Measurements from ENCODE around the gene PC. TPM values are rescaled to one million over a fixed set of nuclear protein-coding genes. Genes with fewer than 3 reads are reported as not detected.

The PC gene
- total RNA-seq, 1 experiment from 2014 or later: 24.5 TPM

- H3K9me3 ChIP-seq (ENCODE audit: low read length): no peaks in the 10 kb centered on the region
- intact Hi-C loops (cut with micrococcal nuclease): no loop called here
- H3K27me3 ChIP-seq (ENCODE audit: low read length): no peaks in the 10 kb centered on the region
- H2AFZ ChIP-seq (ENCODE audit: low read length): peak overlapping the region; percentile 33; the same call in 1 of the 2 replicates
- H3K9me2 ChIP-seq (replicated peaks; ENCODE audit: low read length): no peaks in the 10 kb centered on the region
- no peaks in the 10 kb centered on the region for H4K20me1 ChIP-seq (ENCODE audit: low read length)
- no peaks in the 10 kb centered on the region for H3K36me3 ChIP-seq (ENCODE audit: low read depth, low read length)
- H3K4me1 ChIP-seq (ENCODE audit: insufficient read depth, low read length): peaks cover 40% of the 10 kb centered on the region
- H3K79me2 ChIP-seq (ENCODE audit: low read length): peaks cover 11% of the 10 kb centered on the region
- H3K4me2 ChIP-seq (ENCODE audit: low read length): peak overlapping the region; percentile 72
- no peaks in the 10 kb centered on the region for H3F3A ChIP-seq (ENCODE audit: low read length, unreplicated experiment)
- ATAC-seq (peak; percentile 82), DNase-seq (peak; percentile 83)
- peak overlapping the region; percentile 67 for H3K9ac ChIP-seq (ENCODE audit: low read length)
- CTCF ChIA-PET: no interaction called here
- no peak for TF ChIP-seq EZH2phosphoT487 (IDR thresholded peaks at IDR 0.05; ENCODE audit: borderline replicate concordance, low read length)
- TF ChIP-seq EZH2 (IDR thresholded peaks at IDR 0.05; ENCODE audit: low read length, unreplicated experiment): no peak
- no peak for TF ChIP-seq CTCF (conservative IDR thresholded peaks at IDR 0.05; ENCODE audit: low read depth, low read length)
- BruUV-seq (replicated peaks): no TSS peak
- H3K4me3 ChIP-seq (ENCODE audit: low read length): peak overlapping the region; percentile 18; the same call in 1 of the 2 replicates
- POLR2A ChIA-PET (ENCODE audit: unreplicated experiment): no interaction called here
- H3K27ac ChIP-seq (ENCODE audit: low read length): peak overlapping the region; percentile 88
Measured at GRCh38 chr11:66904055-66904454, 54.1 kb downstream of the PC start.

DNA sequence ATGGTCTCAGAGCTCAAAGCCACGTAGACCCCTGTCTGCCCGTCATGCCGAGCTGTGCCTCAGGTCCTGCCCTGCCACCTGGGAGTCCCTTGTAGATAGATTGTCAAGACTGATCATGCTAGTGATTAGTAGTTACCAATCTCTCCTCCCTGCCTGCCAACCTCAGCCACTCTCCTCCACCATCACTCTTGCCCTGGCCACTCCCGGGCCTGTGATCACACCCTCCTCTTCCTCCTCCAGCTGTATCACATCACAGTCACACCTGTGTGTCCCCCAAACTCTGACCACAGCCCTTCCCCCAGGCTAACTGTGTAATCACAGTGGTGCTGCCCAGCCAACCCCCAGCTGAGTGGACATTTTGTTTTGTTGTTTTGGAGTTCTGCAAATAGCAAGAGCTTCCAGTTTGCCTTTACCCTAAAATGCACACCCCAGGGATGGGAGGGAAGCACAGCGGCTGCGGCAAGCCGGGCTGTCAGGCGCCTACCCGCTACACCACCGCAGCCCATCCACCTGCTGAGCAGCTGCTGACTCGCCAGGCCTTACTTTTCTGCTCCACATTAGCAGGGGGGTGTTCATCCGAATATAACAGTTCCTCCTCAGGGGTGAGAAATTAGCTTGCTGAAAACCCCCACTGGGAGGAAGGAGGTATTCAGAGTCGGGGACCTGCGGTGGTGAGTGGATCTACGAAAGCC, 55.6 kb downstream of the PC start:
- H3K4me2 ChIP-seq (ENCODE audit: low read length): no peak overlapping the region
- no peak for ATAC-seq
- TF ChIP-seq EZH2phosphoT487 (IDR thresholded peaks at IDR 0.05; ENCODE audit: borderline replicate concordance, low read length) (no peak), EZH2 (IDR thresholded peaks at IDR 0.05; ENCODE audit: low read length, unreplicated experiment) (no peak), CTCF (conservative IDR thresholded peaks at IDR 0.05; ENCODE audit: low read depth, low read length) (no peak)
- H3K36me3 ChIP-seq (ENCODE audit: low read depth, low read length): no peaks in the 10 kb centered on the region
- DNase-seq: no peak
- no peak overlapping the region for H3K4me3 ChIP-seq (ENCODE audit: low read length)
- no peaks in the 10 kb centered on the region for H3K27me3 ChIP-seq (ENCODE audit: low read length)
- H3K79me2 ChIP-seq (ENCODE audit: low read length): peaks cover 11% of the 10 kb centered on the region
- ChIA-PET CTCF (no interaction called here), POLR2A (ENCODE audit: unreplicated experiment) (no interaction called here)
- H2AFZ ChIP-seq (ENCODE audit: low read length): no peak overlapping the region
- no peak overlapping the region for H3K9ac ChIP-seq (ENCODE audit: low read length)
- H3K9me3 ChIP-seq (ENCODE audit: low read length): no peaks in the 10 kb centered on the region
- peaks cover 40% of the 10 kb centered on the region for H3K4me1 ChIP-seq (ENCODE audit: insufficient read depth, low read length)
- intact Hi-C loops (cut with micrococcal nuclease): no loop called here
- H3K9me2 ChIP-seq (replicated peaks; ENCODE audit: low read length): no peaks in the 10 kb centered on the region
- no TSS peak for BruUV-seq (replicated peaks)
- no peaks in the 10 kb centered on the region for H4K20me1 ChIP-seq (ENCODE audit: low read length)
- no peak overlapping the region for H3K27ac ChIP-seq (ENCODE audit: low read length)
- H3F3A ChIP-seq (ENCODE audit: low read length, unreplicated experiment): no peaks in the 10 kb centered on the region

- no peak overlapping the region for H2AFZ ChIP-seq (ENCODE audit: low read length)
- no peaks in the 10 kb centered on the region for H4K20me1 ChIP-seq (ENCODE audit: low read length)
- intact Hi-C loops (cut with micrococcal nuclease): no loop called here
- TF ChIP-seq CTCF (conservative IDR thresholded peaks at IDR 0.05; ENCODE audit: low read depth, low read length) (no peak), EZH2 (IDR thresholded peaks at IDR 0.05; ENCODE audit: low read length, unreplicated experiment) (no peak), EZH2phosphoT487 (IDR thresholded peaks at IDR 0.05; ENCODE audit: borderline replicate concordance, low read length) (no peak)
- no peak overlapping the region for H3K9ac ChIP-seq (ENCODE audit: low read length)
- POLR2A ChIA-PET (ENCODE audit: unreplicated experiment): no interaction called here
- no TSS peak for BruUV-seq (replicated peaks)
- H3K79me2 ChIP-seq (ENCODE audit: low read length): peaks cover 11% of the 10 kb centered on the region
- no peaks in the 10 kb centered on the region for H3F3A ChIP-seq (ENCODE audit: low read length, unreplicated experiment)
- CTCF ChIA-PET: interaction anchor here (0.6 kb wide), 1 partner anchor 120 kb away, joined by 4 read pairs; no protein-coding TSS in a partner anchor
- H3K4me1 ChIP-seq (ENCODE audit: insufficient read depth, low read length): peaks cover 40% of the 10 kb centered on the region
- H3K4me2 ChIP-seq (ENCODE audit: low read length): no peak overlapping the region
- no peaks in the 10 kb centered on the region for H3K9me2 ChIP-seq (replicated peaks; ENCODE audit: low read length)
- no peak overlapping the region for H3K27ac ChIP-seq (ENCODE audit: low read length)
- no peak overlapping the region for H3K4me3 ChIP-seq (ENCODE audit: low read length)
- no peaks in the 10 kb centered on the region for H3K36me3 ChIP-seq (ENCODE audit: low read depth, low read length)
- H3K9me3 ChIP-seq (ENCODE audit: low read length): no peaks in the 10 kb centered on the region
- DNase-seq (no peak), ATAC-seq (no peak)
- H3K27me3 ChIP-seq (ENCODE audit: low read length): no peaks in the 10 kb centered on the region
Measured at GRCh38 chr11:66901964-66902390, 56.2 kb downstream of the PC start.

All from PC-3 (cell line).